Measurements from ENCODE around the gene LY6G6C. TPM values are rescaled to one million over a fixed set of nuclear protein-coding genes. Genes with fewer than 3 reads are reported as not detected.

The LY6G6C gene
- total RNA-seq, 1 donor from 2014 or later, result not detected

GRCh38 chr6:31687321-31687720 lies 34.2 kb downstream of the LY6G6C start:
- no peak for TF ChIP-seq CTCF (IDR thresholded peaks at IDR 0.05; ENCODE audit: borderline replicate concordance)
- H3K4me1 ChIP-seq, result peaks cover 8% of the 10 kb centered on the region
- no peak for DNase-seq
- no peaks in the 10 kb centered on the region for H3K9me3 ChIP-seq (replicated peaks)
- intact Hi-C loops (cut with micrococcal nuclease), result no loop called here
- H3K27ac ChIP-seq (replicated peaks), result no peak overlapping the region
- H3K36me3 ChIP-seq, result peaks cover 71% of the 10 kb centered on the region
- no peak overlapping the region for H3K4me3 ChIP-seq
- no peaks in the 10 kb centered on the region for H3K27me3 ChIP-seq (ENCODE audit: low read depth)

DNA sequence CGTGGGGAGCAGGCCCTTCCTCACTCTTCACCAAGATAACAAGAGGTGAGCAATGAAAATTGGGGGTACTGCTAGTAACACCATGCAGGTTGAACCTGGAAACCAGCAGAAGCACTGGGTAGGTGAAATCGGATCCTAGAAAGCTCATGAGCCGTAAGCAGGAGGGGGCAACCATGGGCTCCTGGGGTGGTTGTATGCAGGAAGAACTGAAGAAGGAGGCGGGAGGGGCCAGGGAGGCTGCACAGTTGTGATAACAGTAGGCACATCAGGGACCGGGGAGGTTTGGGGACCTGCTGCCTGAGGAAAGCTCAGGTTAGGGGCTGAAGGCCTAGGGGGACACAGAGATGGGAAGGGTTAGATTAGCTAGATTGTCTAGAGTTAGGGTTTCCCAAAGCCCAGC lies 35.1 kb downstream of the LY6G6C start:
- Histone ChIP-seq H3K4me3 (no peak overlapping the region), H3K27me3 (ENCODE audit: low read depth) (no peaks in the 10 kb centered on the region), H3K4me1 (peaks cover 13% of the 10 kb centered on the region), H3K27ac (replicated peaks) (no peak overlapping the region), H3K9me3 (replicated peaks) (no peaks in the 10 kb centered on the region), H3K36me3 (peaks cover 62% of the 10 kb centered on the region)
- no peak for TF ChIP-seq CTCF (IDR thresholded peaks at IDR 0.05; ENCODE audit: borderline replicate concordance)
- intact Hi-C loops (cut with micrococcal nuclease), result no loop called here
- no peak for DNase-seq

- intact Hi-C loops (cut with micrococcal nuclease), result no loop called here
- Histone ChIP-seq H3K27ac (replicated peaks) (no peak overlapping the region), H3K9me3 (replicated peaks) (no peaks in the 10 kb centered on the region), H3K36me3 (peaks cover 33% of the 10 kb centered on the region), H3K27me3 (ENCODE audit: low read depth) (no peaks in the 10 kb centered on the region), H3K4me1 (peaks cover 27% of the 10 kb centered on the region), H3K4me3 (no peak overlapping the region)
- DNase-seq, result no peak
- no peak for TF ChIP-seq CTCF (IDR thresholded peaks at IDR 0.05; ENCODE audit: borderline replicate concordance)
These were observed 38.0 kb downstream of the LY6G6C start for GRCh38 chr6:31683591-31683990.

DNA sequence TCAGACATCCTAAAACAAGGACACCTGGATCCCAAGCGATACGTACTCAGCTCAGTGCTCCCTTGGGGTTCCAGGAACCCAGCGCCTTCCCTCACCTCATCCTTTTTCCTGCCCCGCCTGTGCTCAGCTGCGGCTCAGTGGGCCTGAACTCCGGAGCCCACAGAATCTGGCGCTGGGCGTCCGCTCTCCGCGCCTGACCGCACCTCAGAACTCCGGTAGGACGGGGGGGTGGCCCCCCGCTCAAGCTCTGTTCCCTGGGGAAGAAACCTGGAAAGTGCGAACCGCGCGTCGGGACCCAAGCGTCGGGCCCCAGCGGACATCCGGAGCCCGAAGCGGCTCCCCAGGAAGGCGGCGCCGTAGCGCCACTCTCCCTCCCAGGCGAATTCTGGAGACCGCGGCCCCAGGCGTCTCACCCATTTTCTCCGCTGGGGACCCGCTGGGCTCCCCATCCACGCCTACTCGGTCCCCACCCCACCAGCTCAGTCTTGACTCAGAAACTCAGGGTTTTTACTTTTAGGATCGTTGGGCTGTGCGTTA lies 40.3 kb downstream of the LY6G6C start:
- peak; percentile 38 for DNase-seq
- TF ChIP-seq CTCF (IDR thresholded peaks at IDR 0.05; ENCODE audit: borderline replicate concordance), result peak; percentile 19
- Histone ChIP-seq H3K4me3 (peak overlapping the region; percentile 74), H3K9me3 (replicated peaks) (no peaks in the 10 kb centered on the region), H3K36me3 (peaks cover 9% of the 10 kb centered on the region), H3K27me3 (ENCODE audit: low read depth) (no peaks in the 10 kb centered on the region), H3K4me1 (peaks cover 27% of the 10 kb centered on the region), H3K27ac (replicated peaks) (peak overlapping the region; percentile 72)
- intact Hi-C loops (cut with micrococcal nuclease), result no loop called here

DNA sequence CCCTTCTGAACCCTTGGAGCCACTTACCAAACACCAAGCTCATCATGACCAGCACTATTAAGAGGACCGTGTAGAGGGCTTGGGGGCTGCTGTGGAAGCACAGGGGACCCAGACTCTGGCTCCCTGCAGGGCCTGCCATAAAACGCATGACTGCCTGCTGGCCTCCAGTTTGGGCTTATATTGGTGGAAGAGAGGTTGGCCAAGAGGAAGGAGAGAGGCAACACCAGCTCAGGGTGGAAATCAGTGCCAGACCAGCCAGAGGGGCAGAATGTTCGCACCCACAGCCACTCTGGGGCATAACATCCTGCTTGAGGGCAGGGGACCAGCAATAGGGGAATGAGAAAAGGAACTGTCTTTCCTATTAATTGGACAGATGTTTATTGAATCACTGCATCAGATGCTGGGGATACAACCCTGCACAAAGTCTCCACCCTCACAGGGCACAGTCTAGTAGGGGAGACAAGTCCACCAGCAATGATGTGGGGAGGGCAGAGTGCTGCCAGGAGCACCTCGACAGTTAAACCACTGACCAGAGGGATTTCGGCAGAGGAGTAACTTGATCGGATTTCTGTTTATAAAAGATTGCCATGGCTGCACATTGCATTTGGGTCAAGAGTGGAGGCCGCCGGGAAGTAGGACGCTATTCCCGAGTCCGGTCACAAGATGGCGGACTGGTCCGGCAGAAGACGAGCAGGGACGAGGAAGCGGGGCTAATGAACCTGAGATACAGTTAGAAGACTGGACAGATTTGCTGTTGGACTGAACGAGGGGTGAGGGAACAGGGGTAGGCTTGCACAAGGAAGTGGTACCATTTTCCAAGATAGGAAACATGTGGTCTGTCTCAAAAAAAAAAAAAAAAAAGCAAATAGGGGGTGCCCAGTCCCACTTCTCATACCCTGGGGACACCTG lies 41.1 kb downstream of the LY6G6C start, which contains the start of gene LY6G5C:
Gene LY6G5C (minus strand): TSS at position 842 of the 909 bp plus-strand sequence. CDS start 694 bp downstream, at position 148.
- intact Hi-C loops (cut with micrococcal nuclease), result no loop called here
- Histone ChIP-seq H3K36me3 (peaks cover 7% of the 10 kb centered on the region), H3K27me3 (ENCODE audit: low read depth) (no peaks in the 10 kb centered on the region), H3K4me1 (peaks cover 27% of the 10 kb centered on the region), H3K27ac (replicated peaks) (peak within 1 kb of the TSS; percentile 72), H3K9me3 (replicated peaks) (no peaks in the 10 kb centered on the region), H3K4me3 (peak within 1 kb of the TSS; percentile 74)
- DNase-seq, result peak; percentile 77
- peak; percentile 81 for TF ChIP-seq CTCF (IDR thresholded peaks at IDR 0.05; ENCODE audit: borderline replicate concordance)
